Stomach (tissue), 9 donors: ENCODE results near the gene HIBADH. TPM values are rescaled to one million over a fixed set of nuclear protein-coding genes. Genes with fewer than 3 reads are reported as not detected.

Experiments
- DNase-seq, 2 donors: peaks; one replicate each; pipeline versions ENCODE4 v3.0.0 to v3.0.0-alpha.2; 2013 to 2019
- H3K27ac ChIP-seq, 5 donors: fragments of 200-600 bp in 4 of 5; sonication (generic) in 4 of 5; one replicate each; pipeline ENCODE4 v1.5.1; 2013 to 2019; ENCODE audit warnings: mild to moderate bottlenecking in 1 of 5, moderate library complexity in 1 of 5
- H3K27me3 ChIP-seq, 3 donors: fragments of 200-600 bp; sonication (generic); one replicate each; pipeline ENCODE4 v1.5.1; 2017 to 2019; ENCODE audit warnings: mixed run types in 1 of 3
- H3K36me3 ChIP-seq, 4 donors: fragments of 200-600 bp; sonication (generic); 1 replicate in 3 of 4; 2 replicates in 1 of 4; pipeline ENCODE4 v1.5.1; 2016 to 2019
- H3K4me1 ChIP-seq, 4 donors: fragments of 200-600 bp; sonication (generic); one replicate each; pipeline ENCODE4 v1.5.1; 2016 to 2019
- H3K4me3 ChIP-seq, 4 donors: fragments of 200-600 bp; sonication (generic) in 3 of 4; one replicate each; pipeline ENCODE4 v1.5.1; 2016 to 2019; ENCODE audit warnings: mild to moderate bottlenecking in 1 of 4
- H3K9me3 ChIP-seq, 4 donors: fragments of 200-600 bp; sonication (generic); one replicate each; pipeline ENCODE4 v1.5.1; 2016 to 2019
- CTCF ChIP-seq, 7 experiments: fragments of 450-650 bp in 4 of 7; fragments of 200-600 bp in 3 of 7; sonication (generic) in 3 of 7; IDR thresholded peaks; one replicate each; pipeline ENCODE4 v1.5.1; 2016 to 2019; ENCODE audit warnings: antibody characterized with exemption in 7 of 7, control low read depth in 2 of 7, mild to moderate bottlenecking in 1 of 7
- EP300 ChIP-seq: sonication (generic); formaldehyde crosslinking; IDR thresholded peaks from one replicate; pipeline ENCODE4 v1.6.1; 2017; ENCODE audit warnings: antibody characterized with exemption
- POLR2A ChIP-seq, 4 donors: fragments of 450-650 bp; IDR thresholded peaks; one replicate each; pipeline ENCODE4 v1.6.1; 2016; ENCODE audit warnings: antibody characterized with exemption in 4 of 4, control low read depth in 2 of 4, mild to moderate bottlenecking in 1 of 4, moderate library complexity in 1 of 4
- POLR2AphosphoS5 ChIP-seq, 3 donors: sonication (generic); formaldehyde crosslinking; IDR thresholded peaks; one replicate each; pipeline ENCODE4 v1.6.1; 2016; ENCODE audit warnings: antibody characterized with exemption in 3 of 3
- WGBS, 5 donors: extraction: QIAGEN DNeasy Blood & Tissue Kit in 3 of 5; methylation state at CpG; one replicate each; pipeline versions ENCODE4 v1.1.5 to v1.1.7; 2013 to 2018; 5-methylcytosine and 5-hydroxymethylcytosine counted together
- intact Hi-C: fragments of 100-400 bp; cut with DNase I; formaldehyde crosslinking; loops from one replicate; pipeline ENCODE4 v1.15.1; 2023; ENCODE audit warnings: low total_unique reads
- polyA plus RNA-seq, 3 donors: library from polyadenylated mRNA; stranded (reverse); fragments of 200-250 nt; gene quantifications; one replicate each; pipeline ENCODE4 v1.2.3, GENCODE V29; 2013
- total RNA-seq, 5 donors: library from RNA; depleted of rRNA; stranded (reverse); fragments of >200 nt; gene quantifications; one replicate each; pipeline versions ENCODE4 v1.1.0 to v1.2.3, GENCODE V29; 2014 to 2016
- donor health status: healthy with polysubstance abuse.
- donor health status: Bipolar disorder and iron deficiency.
- donor health status: healthy.

Gene HIBADH
- total and polyA plus RNA-seq, 8 donors: 17.5 to 65.2 (median 45.8) TPM

GRCh38 chr7:27569106-27569505, 93.6 kb downstream of the HIBADH start:
- Histone ChIP-seq H3K36me3 (no peaks in the 10 kb centered on the region), H3K27me3 (no peaks in the 10 kb centered on the region), H3K27ac (no peak overlapping the region), H3K4me1 (no peaks in the 10 kb centered on the region), H3K4me3 (no peak overlapping the region), H3K9me3 (no peaks in the 10 kb centered on the region)
- no peak for TF ChIP-seq CTCF (IDR thresholded peaks at IDR 0.05)
- no peak for TF ChIP-seq POLR2A (IDR thresholded peaks at IDR 0.05)
- TF ChIP-seq POLR2AphosphoS5 (IDR thresholded peaks at IDR 0.05): no peak
- TF ChIP-seq EP300: no peak
- intact Hi-C loops: no loop called here
- DNase-seq: no peak

GRCh38 chr7:27567266-27567665, 95.4 kb downstream of the HIBADH start:
- Histone ChIP-seq H3K4me3 (no peak overlapping the region), H3K4me1 (no peaks in the 10 kb centered on the region), H3K9me3 (peaks cover 0 to 9% (median 0%) of the 10 kb centered on the region in 4 donors), H3K36me3 (no peaks in the 10 kb centered on the region), H3K27ac (no peak overlapping the region), H3K27me3 (no peaks in the 10 kb centered on the region)
- 96 to 98% (median 97%) methylated on average over 4 of the region's 4 CpGs for WGBS, 5 donors
- DNase-seq: no peak
- intact Hi-C loops: no loop called here
- TF ChIP-seq POLR2A (IDR thresholded peaks at IDR 0.05): no peak
- TF ChIP-seq POLR2AphosphoS5 (IDR thresholded peaks at IDR 0.05): no peak
- no peak for TF ChIP-seq EP300
- TF ChIP-seq CTCF (IDR thresholded peaks at IDR 0.05): no peak

- Histone ChIP-seq H3K36me3 (no peaks in the 10 kb centered on the region), H3K9me3 (peaks cover 0 to 9% (median 0%) of the 10 kb centered on the region in 4 donors), H3K27ac (no peak overlapping the region), H3K4me1 (no peaks in the 10 kb centered on the region), H3K4me3 (no peak overlapping the region), H3K27me3 (no peaks in the 10 kb centered on the region)
- 79 to 82% (median 80%) methylated on average over 4 of the region's 4 CpGs for WGBS, 5 donors
- intact Hi-C loops: no loop called here
- no peak for DNase-seq
- TF ChIP-seq POLR2A (IDR thresholded peaks at IDR 0.05) (no peak), EP300 (no peak), CTCF (IDR thresholded peaks at IDR 0.05) (no peak), POLR2AphosphoS5 (IDR thresholded peaks at IDR 0.05) (no peak)
Measured at GRCh38 chr7:27564881-27565482, 97.7 kb downstream of the HIBADH start.

- DNase-seq: no peak
- intact Hi-C loops: no loop called here
- TF ChIP-seq CTCF (IDR thresholded peaks at IDR 0.05) (no peak), EP300 (no peak), POLR2A (IDR thresholded peaks at IDR 0.05) (no peak), POLR2AphosphoS5 (IDR thresholded peaks at IDR 0.05) (no peak)
- peaks cover 0 to 9% (median 0%) of the 10 kb centered on the region in 4 donors for H3K9me3 ChIP-seq
- H3K27me3 ChIP-seq: no peaks in the 10 kb centered on the region
- H3K4me3 ChIP-seq: no peak overlapping the region
- no peaks in the 10 kb centered on the region for H3K4me1 ChIP-seq
- no peaks in the 10 kb centered on the region for H3K36me3 ChIP-seq
- H3K27ac ChIP-seq: no peak overlapping the region
Measured at GRCh38 chr7:27560706-27561235, 101.9 kb downstream of the HIBADH start.
